HG03575 (cell line): Measurements from ENCODE around the gene ZNF236.
"Not testable (repeated sequence)": the region's sequence is repeated elsewhere in the genome, so short reads cannot be mapped to it uniquely, and the experiment has no call there.

Source experiments
- ATAC-seq: cut with Tn5 transposase; IDR thresholded peaks from one replicate; pipeline ENCODE4 v1.9.1; 2021; ENCODE audit not compliant: unreplicated experiment, insufficient number of reproducible peaks, low FRiP score; ENCODE audit errors: extremely low read depth

ZNF236 gene

DNA sequence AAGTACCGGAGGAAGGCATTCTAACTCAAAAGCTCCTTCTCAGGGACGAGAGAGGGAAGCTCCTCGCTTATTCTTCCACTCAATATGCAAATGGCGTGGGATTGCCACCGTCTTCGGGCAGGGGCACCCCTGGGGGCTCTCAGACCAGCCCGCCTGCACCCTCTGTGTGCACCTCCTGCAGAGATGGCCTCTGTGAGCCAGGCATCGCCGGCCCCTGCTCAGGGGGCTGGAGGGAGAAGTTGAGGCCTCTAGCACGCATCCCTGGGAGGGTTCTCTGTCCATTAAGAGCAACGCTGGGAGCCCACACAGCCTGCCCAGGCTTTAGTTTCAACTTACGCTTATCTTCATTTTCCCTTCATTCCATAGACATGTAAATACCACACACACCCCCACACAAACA lies 184.9 kb downstream of the ZNF236 start:
- no peak for ATAC-seq

GRCh38 chr18:77008006-77008405 lies 185.6 kb downstream of the ZNF236 start:
- no peak for ATAC-seq

DNA sequence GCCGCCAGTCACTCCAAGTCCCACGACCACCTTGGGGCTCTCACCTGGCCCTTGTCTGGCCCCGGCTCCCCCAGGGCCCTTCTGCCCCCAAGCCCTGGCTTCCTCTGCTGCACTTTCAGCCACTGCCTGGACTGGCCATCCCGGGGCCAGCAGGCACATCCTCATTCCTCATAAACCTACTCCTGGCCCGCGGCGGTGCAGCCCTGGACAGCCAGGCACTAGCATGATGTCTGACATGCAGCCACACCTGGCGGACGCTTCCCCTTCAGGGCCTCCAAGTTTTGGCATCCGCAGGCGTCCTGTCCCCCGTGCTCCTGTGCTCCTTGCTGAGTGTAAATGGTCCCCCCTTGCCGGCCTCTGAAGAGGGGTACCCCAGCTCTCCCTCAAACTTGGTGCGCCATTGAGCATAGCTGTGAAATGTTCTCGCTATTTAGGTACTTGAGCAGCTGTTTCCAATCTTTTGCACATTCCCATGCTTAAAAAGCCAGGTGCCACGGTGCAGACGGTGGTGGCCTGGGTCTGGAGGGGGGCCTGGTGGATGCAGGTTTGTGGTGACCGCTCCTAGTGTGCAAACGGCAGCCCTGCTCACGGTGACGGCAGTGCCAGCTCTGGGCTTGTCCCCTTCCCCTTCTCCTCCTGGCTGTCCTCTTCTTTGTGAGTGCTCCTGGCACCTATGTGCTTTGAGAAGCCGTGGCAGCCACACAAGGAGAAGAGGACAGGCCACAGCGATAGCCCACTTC lies 186.4 kb downstream of the ZNF236 start:
- no peak for ATAC-seq

GRCh38 chr18:77009675-77010074 lies 187.3 kb downstream of the ZNF236 start:
- ATAC-seq, result no peak

GRCh38 chr18:77012120-77012519 lies 189.8 kb downstream of the ZNF236 start:
- ATAC-seq, result no peak

DNA sequence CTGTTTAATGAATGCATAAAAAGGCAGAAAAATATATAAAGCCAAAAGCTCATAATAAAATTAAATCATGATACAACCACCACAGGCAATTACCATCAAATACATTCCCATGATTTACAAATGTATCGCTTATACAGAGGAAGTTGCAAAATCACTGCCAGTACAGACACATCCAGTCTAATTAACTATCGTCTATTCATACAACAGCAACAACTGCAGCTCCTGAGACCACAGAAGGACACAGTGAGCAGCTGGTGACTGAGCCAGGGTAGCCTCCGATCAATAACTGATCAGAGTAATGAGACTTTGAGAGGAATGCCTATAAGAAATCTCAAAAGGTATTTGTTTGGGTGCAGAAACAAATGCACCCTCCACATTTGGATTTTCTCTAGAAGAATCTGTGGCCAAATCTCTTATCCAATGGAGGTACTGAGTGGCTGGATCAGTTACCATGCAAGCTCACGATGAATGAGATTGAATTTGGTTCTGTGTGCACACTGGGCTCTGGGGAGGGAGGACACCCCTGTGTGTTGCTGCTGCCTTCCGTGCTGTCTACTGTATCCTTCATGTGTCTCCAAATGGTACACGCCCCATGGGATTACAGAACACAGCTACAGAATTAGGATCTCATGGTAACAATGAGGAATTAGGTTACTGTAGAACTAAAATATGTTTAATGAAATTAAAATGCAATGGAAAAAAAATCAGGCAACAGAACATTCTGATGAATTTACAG lies 190.6 kb downstream of the ZNF236 start:
- ATAC-seq, result no peak

- no peak for ATAC-seq
Measured at GRCh38 chr18:77013811-77014521, 191.6 kb downstream of the ZNF236 start.

DNA sequence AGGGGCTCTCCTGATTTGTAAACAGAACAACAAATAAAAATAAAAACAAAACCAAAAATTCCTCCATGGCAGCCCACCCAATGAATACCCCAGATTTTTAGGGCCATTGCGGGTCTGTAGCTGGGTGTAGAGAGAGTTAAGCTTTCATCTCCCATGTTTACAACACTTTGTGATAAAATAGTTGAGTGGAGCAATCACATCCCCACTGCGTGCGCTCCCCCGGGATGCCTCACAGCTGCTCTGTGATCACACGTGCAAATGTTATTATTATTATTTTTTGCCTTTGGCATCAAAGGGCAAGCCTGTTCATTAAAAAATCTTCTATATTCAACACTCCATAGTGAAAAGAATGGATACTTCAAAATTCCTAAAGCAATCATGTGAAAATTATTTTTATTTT lies 192.2 kb downstream of the ZNF236 start:
- no peak for ATAC-seq

GRCh38 chr18:77015169-77015568 lies 192.8 kb downstream of the ZNF236 start:
- ATAC-seq, result no peak

DNA sequence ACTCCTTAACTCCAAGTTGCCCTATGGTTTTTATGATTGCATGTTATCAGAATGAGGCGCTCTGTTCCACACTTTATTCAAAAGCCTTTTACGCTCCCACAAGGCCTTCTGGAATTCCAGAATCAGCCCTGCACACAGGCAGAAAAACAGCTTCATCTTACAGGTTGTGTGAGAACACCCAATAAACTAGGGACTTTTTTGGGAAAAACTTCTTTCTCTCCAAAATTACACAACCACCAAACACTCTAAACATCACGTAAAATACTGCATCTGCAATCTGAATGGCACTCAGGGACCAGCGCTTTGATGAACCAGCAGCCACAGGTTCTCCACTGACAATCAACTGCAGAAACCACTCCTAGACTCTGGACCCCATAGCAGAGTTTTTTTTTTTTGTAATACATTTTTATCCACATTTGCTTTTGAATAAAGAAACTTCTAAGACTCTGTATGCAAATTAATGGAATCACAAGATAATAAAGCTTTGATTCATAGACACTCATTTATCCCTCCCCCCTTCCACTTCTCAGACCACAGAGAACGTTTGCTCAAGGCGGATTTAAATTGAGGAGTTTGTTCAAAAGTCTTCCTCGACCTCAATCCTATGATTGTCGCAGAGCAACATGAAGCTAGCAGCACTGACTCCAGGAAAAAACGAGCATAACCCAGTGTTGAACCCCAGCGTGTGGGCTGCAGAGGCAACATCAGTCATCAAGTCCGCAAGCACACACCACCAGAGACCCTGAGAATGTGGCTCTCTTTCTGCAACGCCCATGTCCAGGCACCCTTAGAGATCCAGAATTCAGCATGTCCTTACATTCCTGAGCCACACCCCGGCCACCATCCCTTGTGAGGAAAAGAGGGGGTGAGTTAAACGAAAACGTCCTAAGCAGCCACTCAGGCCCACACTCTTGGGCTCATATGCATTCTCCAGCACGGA lies 193.7 kb downstream of the ZNF236 start:
- ATAC-seq, result no peak

- ATAC-seq, result no peak
Measured at GRCh38 chr18:77016936-77017335, 194.6 kb downstream of the ZNF236 start.

DNA sequence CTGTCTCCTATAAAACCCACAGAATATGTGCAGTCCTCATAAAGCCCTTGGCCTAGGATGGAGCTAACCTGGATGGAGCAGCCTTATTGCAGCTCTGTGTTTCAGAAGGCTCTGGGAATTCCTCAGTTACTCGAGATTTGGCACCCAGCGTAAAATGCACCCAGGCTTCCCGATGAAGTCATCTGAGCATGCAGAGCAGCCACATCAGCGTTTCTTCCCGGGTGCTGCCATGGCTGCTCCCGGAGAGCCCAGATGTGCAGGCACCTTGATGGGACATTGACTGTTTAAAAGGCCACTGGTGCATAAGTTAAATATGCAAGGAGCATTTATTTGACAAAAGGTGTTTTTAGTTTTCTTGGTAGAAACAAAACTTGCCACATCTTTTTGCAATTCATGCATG lies 195.0 kb downstream of the ZNF236 start:
- no peak for ATAC-seq

- not testable (repeated sequence) for ATAC-seq
Measured at GRCh38 chr18:77018650-77019049, 196.3 kb downstream of the ZNF236 start.

GRCh38 chr18:77019641-77020040 lies 197.3 kb downstream of the ZNF236 start:
- no peak for ATAC-seq
